Testis (tissue), 3 donors: ENCODE measurements around the gene MLLT10. TPM values are rescaled to one million over a fixed set of nuclear protein-coding genes. Genes with fewer than 3 reads are reported as not detected.

Source experiments
- DNase-seq: peaks from one replicate; pipeline ENCODE4 v3.0.0-alpha.2; 2019
- H3K27ac ChIP-seq, 2 donors: fragments of 200-600 bp; sonication (generic); one replicate each; pipeline ENCODE4 v1.5.1; 2019
- H3K27me3 ChIP-seq: fragments of 200-600 bp; sonication (generic); one replicate; pipeline ENCODE4 v1.5.1; 2019
- H3K36me3 ChIP-seq: fragments of 200-600 bp; sonication (generic); one replicate; pipeline ENCODE4 v1.5.1; 2017; ENCODE audit warnings: low read depth; ENCODE audit errors: missing control alignments
- H3K4me1 ChIP-seq: fragments of 200-600 bp; sonication (generic); one replicate; pipeline ENCODE4 v1.5.1; 2019
- H3K4me3 ChIP-seq, 2 donors: fragments of 200-600 bp; sonication (generic); one replicate each; pipeline ENCODE4 v1.5.1; 2017 to 2019
- H3K9me3 ChIP-seq: fragments of 200-600 bp; sonication (generic); one replicate; pipeline ENCODE4 v1.5.1; 2017
- POLR2A ChIP-seq: fragments of 450-650 bp; IDR thresholded peaks from one replicate; pipeline ENCODE4 v1.6.1; 2017; ENCODE audit warnings: antibody characterized with exemption, mild to moderate bottlenecking, moderate library complexity
- WGBS, 2 donors: methylation state at CpG; one replicate each; pipeline ENCODE4 v1.1.5; 2018; 5-methylcytosine and 5-hydroxymethylcytosine counted together
- intact Hi-C: fragments of 100-400 bp; cut with DNase I; formaldehyde crosslinking; loops from one replicate; pipeline ENCODE4 v1.15.1; 2023; ENCODE audit warnings: low total_unique reads
- polyA plus RNA-seq: library from polyadenylated mRNA; stranded (reverse); fragments of 350-450 nt; fragmentation: Illumina TruSeq; extraction: RNeasy Lipid Tissue Mini Kit (QIAGEN cat#74804); gene quantifications from one replicate; pipeline ENCODE4 v1.2.3, GENCODE V29; 2014; ENCODE audit warnings: low read depth, low replicate concordance; ENCODE audit not compliant: insufficient read depth
- total RNA-seq, 2 donors: library from RNA; depleted of rRNA; stranded (reverse); fragments of >200 nt; gene quantifications; one replicate each; pipeline ENCODE4 v1.2.3, GENCODE V29; 2016
- TF ChIP-seq, protein P1 (sequence below), 3 experiments: fragments of 450-650 bp in 2 of 3; fragments of 200-600 bp in 1 of 3; sonication (generic) in 1 of 3; IDR thresholded peaks; one replicate each; pipeline ENCODE4 v1.5.1; 2016 to 2019; ENCODE audit warnings: antibody characterized with exemption in 3 of 3, mild to moderate bottlenecking in 2 of 3, moderate library complexity in 1 of 3

Gene MLLT10
- total and polyA plus RNA-seq, 3 donors from 2014 or later: 130 to 243 (median 144) TPM

DNA sequence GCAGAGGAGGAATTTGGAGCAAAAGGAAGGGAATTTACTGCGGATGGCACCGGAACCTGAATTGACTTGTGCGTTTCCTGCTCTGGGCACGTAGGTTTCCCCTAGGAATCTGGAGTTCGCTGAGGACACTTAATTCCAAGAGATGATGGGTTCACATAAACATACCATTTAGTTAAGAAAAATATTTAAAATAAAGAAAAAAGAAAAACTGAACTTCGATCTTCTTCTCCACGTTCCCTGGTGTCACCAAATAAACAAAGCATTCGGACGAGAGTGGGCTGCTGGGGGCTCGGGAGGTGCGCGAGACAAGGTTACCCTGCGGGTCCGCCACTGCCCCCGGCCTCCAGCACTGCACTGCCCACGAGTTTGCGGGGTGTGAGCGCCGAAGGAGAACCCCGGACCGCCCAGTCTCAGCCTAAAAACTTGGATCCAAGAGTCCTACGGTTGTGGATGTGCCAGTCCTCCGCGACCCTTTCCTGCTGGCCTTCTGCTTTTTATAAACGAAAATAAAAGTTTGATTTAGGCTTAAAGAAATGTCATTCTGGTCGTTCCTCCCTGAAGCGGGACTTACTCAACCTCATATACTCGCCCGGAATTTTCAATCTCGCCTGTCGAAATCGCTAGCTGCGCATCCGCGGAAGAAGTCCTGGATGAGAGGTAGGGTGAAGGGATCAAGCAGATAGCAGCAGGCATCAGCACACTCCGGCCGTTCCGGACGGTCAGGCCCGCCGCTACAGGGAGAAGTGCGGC is 38.9 kb upstream of the MLLT10 start:
- Histone ChIP-seq H3K36me3 (no peaks in the 10 kb centered on the region), H3K27ac (peak overlapping the region; percentile 57 to 77), H3K4me3 (peak overlapping the region; percentile 71 to 88), H3K9me3 (no peaks in the 10 kb centered on the region), H3K27me3 (no peaks in the 10 kb centered on the region), H3K4me1 (no peaks in the 10 kb centered on the region)
- 1% methylated on average over 30 to 42 of the region's 42 CpGs for WGBS, 2 donors
- DNase-seq: peak; percentile 32
- intact Hi-C loops: loop anchor here (2.0 to 10.0 kb wide), 3 partner anchors 40 to 237 kb away; partner anchors contain the start of gene MLLT10
- TF ChIP-seq, protein P1, sequence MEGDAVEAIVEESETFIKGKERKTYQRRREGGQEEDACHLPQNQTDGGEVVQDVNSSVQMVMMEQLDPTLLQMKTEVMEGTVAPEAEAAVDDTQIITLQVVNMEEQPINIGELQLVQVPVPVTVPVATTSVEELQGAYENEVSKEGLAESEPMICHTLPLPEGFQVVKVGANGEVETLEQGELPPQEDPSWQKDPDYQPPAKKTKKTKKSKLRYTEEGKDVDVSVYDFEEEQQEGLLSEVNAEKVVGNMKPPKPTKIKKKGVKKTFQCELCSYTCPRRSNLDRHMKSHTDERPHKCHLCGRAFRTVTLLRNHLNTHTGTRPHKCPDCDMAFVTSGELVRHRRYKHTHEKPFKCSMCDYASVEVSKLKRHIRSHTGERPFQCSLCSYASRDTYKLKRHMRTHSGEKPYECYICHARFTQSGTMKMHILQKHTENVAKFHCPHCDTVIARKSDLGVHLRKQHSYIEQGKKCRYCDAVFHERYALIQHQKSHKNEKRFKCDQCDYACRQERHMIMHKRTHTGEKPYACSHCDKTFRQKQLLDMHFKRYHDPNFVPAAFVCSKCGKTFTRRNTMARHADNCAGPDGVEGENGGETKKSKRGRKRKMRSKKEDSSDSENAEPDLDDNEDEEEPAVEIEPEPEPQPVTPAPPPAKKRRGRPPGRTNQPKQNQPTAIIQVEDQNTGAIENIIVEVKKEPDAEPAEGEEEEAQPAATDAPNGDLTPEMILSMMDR (IDR thresholded peaks at IDR 0.05): no peak
- TF ChIP-seq POLR2A: no peak

GRCh38 chr10:21495752-21496342 is 38.2 kb upstream of the MLLT10 start:
- Histone ChIP-seq H3K27ac (peak overlapping the region; percentile 57 to 77), H3K9me3 (no peaks in the 10 kb centered on the region), H3K36me3 (no peaks in the 10 kb centered on the region), H3K27me3 (no peaks in the 10 kb centered on the region), H3K4me1 (no peaks in the 10 kb centered on the region), H3K4me3 (peak overlapping the region; percentile 71 to 88)
- peak; percentile 90 for DNase-seq
- no peak for TF ChIP-seq POLR2A
- TF ChIP-seq, protein P1 (IDR thresholded peaks at IDR 0.05): peak; percentile 98 to 99 (median 98)
- intact Hi-C loops: loop anchor here (2.0 to 10.0 kb wide), 3 partner anchors 39 to 236 kb away; partner anchors contain the start of gene MLLT10
- 0 to 1% methylated on average over 18 to 46 of the region's 58 CpGs for WGBS, 2 donors

DNA sequence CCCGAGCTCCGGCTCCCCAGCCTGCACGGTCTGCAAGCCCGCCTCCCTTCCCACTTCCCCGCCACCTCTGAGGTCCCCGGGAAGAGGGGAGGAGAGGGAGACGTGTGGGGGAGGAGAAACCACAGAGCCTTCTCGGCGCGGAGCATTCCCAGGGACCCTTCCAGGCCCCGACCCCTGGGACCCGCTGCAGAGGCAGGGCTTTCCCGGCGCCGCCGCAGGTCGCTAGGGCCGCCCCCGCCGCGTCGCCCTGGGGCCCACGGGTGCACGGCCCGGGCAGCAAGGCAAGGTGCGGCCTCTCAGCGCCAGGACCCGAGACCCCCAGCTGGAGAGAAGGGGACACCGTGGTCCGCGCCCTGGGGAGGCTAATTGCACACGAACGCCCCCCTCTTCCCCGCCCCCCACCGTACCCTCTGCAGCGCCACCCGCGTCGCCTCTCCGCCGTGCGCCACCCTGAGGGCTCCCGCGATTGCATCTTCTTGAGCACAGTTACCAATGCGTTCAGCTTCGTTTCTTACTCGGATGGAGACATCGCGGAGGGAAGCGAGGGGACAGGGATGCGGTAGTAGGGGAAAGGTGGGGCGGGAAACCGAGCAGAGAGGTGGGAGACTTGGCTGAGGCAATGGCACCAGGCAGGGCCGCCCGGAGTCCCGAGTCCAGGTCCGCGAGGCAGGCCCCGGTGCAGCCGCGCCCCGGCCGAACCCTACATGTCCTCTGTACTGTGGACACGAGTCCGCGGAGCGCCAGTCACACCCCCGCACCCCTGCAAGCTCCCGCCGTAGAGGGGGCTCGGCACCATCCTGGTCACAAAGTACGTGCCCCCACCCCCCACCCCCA is 37.5 kb upstream of the MLLT10 start:
- H3K27me3 ChIP-seq: no peaks in the 10 kb centered on the region
- DNase-seq: peak; percentile 62
- 0 to 1% methylated on average over 25 to 69 of the region's 72 CpGs for WGBS, 2 donors
- H3K4me1 ChIP-seq: no peaks in the 10 kb centered on the region
- intact Hi-C loops: loop anchor here (5.0 to 10.0 kb wide), 2 partner anchors 212 to 236 kb away; no protein-coding TSS in a partner anchor
- peak overlapping the region; percentile 57 to 62 for H3K27ac ChIP-seq
- no peaks in the 10 kb centered on the region for H3K36me3 ChIP-seq
- TF ChIP-seq, protein P1 (IDR thresholded peaks at IDR 0.05): no peak
- TF ChIP-seq POLR2A: no peak
- no peaks in the 10 kb centered on the region for H3K9me3 ChIP-seq
- peak overlapping the region; percentile 71 to 88 for H3K4me3 ChIP-seq

- peak; percentile 95 for DNase-seq
- 1 to 2% methylated on average over 20 to 35 of the region's 37 CpGs for WGBS, 2 donors
- no peaks in the 10 kb centered on the region for H3K27me3 ChIP-seq
- intact Hi-C loops: loop anchor here (5.0 to 10.0 kb wide), 2 partner anchors 212 to 235 kb away; no protein-coding TSS in a partner anchor
- H3K9me3 ChIP-seq: no peaks in the 10 kb centered on the region
- H3K27ac ChIP-seq: peak overlapping the region; percentile 57 to 62
- no peak for TF ChIP-seq POLR2A
- TF ChIP-seq, protein P1 (IDR thresholded peaks at IDR 0.05): no peak
- peak overlapping the region; percentile 71 to 88 for H3K4me3 ChIP-seq
- no peaks in the 10 kb centered on the region for H3K4me1 ChIP-seq
- no peaks in the 10 kb centered on the region for H3K36me3 ChIP-seq
These were observed 36.7 kb upstream of the MLLT10 start for GRCh38 chr10:21497177-21497807.
